ENCODE data around the gene IQCN.
A peak's percentile ranks its signal among the peaks of the same experiment; 100 is the strongest.
"Not testable (repeated sequence)": the region's sequence is repeated elsewhere in the genome, so short reads cannot be mapped to it uniquely, and the experiment has no call there.

Gene IQCN

GRCh38 chr19:18230941-18231734, 43.1 kb downstream of the IQCN start:
- DNase-seq: no peak

- DNase-seq: no peak
Measured at GRCh38 chr19:18229915-18230314, 44.3 kb downstream of the IQCN start.

DNA sequence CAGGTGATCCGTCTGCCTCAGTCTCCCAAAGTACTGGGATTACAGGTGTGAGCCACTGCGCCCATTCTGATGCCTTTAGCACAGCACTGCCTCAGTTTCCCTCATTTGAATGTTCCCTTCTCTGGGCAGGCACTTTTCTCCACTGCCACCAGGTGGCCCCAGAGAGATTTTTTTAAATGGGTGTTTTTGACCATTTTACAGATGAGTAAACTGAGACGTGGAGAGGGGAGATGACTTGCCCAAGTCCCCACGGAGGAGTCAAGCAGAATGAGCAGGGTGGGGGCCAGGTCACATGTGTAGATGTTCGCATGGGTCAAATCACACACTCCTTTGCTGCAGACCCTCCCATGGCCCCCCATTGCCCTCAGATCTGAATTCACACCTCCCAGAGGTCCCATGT, 44.8 kb downstream of the IQCN start:
- DNase-seq: no peak

DNA sequence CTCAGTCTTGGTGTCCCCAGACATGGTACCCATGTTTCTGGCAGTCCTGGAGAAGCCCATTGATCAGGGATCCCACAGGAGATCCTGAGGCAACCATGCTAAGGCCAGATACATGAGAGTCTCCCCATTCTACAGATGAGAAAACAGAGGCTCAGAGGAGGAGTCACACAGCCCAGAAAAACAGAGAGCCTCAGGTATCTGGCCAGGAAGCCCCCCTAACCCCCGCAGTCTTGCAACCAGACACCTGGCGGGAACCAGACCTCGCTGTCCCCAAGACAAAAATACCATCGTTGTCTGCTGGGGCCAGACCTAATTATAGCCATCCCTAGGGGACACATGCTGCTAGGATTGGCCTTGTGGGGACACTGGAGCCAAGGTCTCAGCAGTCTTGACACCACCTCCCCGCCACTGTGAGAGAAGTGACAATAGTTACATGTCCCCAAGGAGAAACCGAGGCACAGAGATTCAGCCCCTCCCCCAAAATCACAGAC, 46.4 kb downstream of the IQCN start:
- DNase-seq: no peak

GRCh38 chr19:18226956-18227780, 47.1 kb downstream of the IQCN start:
- DNase-seq: no peak

DNA sequence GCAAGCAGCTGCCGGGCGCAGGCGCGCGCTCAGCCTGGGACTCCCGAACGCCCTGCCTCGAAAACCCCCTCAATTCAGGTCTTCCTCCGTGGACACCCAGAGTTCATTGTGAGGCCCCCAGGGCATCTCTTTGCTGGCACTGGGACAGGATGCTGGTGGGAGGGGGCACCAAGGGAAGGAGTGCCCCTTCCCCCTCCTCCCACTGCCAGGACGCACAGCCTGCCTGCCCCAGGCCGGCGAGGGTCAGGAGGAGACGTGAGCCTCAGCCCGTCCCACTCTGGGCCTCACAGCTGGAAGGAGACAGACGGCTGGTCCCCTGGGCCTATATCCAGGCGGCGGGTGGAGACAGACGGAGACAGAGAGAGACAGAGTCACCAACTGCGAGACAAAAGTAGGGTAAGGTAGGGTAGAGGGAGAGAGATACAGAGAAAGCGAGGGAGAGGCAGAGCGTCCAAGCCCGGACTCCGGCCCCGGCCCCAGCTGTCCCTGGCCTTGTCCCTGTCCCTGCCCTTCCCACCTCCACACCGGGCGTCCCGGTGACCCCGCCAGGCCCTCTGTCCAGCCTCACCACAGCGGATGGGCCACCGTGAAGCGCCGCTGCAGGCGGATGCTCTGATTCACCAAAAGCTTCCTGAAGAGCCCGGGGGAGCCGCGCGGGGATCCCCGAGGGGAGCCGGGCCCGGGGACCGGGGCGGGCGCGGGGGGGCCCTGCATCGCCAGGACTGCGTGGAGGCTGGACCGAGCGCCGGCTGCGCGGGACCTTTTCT, 48.4 kb downstream of the IQCN start, which contains the start of gene PDE4C:
Gene PDE4C (minus strand): TSS at position 737 of the 767 bp plus-strand sequence. CDS start 23 bp downstream, at position 714.
- DNase-seq: no peak

DNA sequence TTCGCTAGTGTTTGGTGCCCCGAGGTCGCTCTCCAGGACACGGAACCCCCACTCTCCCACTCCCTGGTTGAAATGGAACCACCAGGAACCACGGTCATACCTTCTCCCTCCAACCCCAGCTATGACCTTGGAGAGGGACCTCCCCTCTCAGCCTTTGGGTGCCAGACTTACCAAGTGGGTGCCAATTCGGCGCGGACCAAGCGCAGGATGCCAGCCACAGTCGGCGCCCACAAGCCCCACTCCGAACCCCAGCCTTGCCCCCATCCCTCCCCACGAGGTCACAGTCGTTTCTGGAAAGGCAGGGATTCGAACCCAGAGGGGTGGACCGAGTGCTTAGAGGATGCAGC, 48.9 kb downstream of the IQCN start:
- DNase-seq: no peak

DNA sequence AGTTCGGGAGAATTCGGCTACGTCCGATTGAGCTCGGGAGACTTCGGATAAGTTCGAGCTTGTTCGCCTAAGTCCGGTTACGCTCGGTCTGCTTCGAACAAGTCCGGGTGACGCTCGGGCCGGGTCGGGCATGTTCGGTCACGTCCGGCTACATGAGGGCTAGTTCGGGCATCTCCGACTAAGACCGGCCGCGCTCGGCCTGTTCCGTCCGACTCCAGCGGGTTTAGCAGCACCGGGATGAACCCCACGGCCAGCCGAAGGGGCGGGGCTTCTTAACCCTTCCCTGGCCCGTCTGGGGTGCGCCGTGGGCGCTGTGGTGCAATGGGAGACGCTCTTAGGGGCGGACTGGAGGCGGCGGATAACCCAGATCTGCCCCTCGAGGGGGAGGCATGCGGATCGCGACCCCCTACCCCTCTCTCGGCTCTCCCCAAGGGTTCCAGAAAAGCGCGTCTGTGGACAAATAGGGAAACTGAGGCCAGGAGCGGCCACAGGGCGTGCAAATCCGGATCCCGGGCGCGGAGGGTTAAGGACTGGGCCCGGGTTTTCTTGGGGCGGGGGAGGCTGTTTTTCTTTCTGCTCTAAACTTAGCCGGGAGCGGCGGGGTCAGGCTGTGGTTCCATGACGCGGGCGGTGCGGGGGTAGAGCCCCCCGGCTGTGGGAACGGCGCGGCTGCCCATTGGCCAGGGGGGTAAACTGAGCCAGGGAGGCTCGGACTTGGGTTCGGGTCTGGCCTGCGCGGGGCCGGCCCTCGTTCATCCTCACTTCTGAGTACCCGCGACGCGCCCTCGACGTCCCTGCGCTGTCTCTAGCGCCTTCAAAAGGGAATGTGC, 49.5 kb downstream of the IQCN start:
- peak; percentile 47 for DNase-seq

DNA sequence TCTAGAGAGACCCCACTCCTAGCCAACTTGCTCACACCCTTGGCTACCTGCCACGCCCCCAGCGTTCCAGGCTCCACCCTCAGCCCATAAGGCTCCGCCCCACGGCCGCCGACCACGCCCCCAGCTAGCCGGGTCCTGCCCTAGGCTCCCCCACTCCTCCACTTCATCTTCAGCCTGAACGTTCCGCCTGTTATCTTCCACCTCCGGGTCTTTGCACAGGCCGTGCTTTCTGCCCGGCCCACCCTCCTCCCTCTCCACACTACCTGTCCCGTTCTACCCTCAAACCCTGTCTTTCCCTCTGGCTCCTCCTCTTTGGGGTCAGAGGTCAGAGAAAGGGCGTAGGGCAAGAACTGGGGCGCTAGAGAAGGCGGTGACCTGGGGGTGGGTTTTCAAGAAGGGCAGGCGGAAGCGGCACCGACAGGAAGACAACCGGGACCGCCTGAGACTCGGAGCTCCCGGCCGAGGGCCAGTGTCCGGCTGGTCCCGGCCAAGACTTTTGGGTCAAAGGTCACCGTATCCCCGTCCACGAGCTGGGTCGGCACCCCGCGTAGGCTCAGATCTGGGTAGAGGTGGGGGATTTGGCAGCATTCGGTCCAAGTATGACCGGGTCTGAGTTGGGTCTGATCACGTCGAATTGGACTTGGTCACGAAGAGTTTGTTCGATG, 50.3 kb downstream of the IQCN start:
- no peak for DNase-seq

GRCh38 chr19:18221815-18222725, 52.2 kb downstream of the IQCN start:
- DNase-seq: no peak

- DNase-seq: no peak
Measured at GRCh38 chr19:18220632-18221275, 53.5 kb downstream of the IQCN start.

DNA sequence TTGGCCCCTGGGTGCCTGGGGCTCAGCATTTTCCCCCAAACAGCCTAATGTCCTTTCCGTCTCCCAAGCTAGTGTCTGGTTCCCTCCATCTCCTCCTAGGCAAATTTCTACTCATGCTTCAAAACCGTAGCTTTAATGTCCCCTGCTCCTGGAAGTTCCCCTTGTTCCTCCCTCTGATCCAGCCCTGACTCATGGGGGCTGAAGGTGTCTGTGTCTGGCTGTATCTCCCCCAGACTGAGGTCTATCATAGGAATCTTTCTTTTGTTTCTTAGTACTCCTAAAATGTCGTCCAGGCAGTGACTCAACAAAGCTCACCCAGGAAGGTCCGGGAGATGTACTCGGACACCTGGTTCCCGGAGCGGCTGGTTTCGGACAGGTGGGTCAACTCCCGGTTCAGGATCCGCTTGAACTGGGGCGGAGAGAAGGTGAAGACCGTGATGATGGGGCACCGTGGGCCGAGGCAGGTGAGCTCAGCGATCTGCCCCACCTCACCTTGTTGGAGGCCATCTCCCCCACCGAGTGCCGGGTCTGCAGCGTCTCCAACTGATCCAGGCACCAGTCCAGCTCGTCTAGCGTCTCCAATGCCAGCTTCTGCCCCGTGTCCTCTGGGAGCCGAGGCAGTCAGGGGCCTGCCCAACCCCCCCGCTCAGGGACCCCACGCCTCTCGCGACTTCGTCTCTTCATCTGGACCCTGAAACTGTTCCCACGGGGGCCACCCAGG, 54.2 kb downstream of the IQCN start:
- no peak for DNase-seq

GRCh38 chr19:18218600-18218999, 55.7 kb downstream of the IQCN start:
- no peak for DNase-seq

DNA sequence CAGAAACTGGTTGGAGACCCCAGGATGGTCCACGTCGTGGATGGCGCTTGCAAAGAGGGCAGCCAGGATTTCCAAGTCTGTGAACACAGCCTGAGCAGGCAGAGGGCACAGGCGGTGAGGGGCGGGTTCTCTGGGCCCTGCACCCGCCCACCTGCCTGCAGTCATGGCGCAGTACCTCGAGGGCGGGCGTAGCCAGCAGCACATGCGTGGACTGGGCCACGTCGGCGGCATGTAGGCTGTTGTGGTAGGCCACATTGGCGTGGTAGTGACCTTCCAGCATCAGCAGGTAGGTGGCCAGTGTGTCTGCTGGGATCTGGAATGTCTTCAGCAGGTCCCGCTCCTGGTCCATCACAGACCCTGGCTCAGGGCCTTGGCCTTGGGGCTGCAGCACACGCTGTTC, 56.1 kb downstream of the IQCN start:
- DNase-seq: no peak

DNA sequence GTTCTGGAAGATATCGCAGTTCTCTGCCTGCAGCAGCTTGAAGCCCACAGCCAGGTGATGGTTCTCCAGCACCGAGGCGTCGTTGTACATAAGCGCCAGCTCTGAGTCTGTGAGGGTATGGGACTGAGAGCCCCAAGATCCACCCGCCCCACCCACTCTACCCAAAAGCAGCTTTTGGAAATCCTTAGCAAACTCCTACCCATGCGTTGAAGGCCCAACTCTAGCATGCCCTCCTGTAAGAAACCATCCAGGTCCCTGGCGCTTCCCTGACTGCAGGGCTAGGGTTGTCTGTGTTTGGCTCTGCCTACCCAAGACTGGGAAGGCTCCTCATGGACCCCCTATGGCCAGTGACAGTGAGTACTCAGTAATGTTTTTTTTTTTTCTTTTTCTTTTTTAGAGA, 57.5 kb downstream of the IQCN start:
- DNase-seq: no peak

DNA sequence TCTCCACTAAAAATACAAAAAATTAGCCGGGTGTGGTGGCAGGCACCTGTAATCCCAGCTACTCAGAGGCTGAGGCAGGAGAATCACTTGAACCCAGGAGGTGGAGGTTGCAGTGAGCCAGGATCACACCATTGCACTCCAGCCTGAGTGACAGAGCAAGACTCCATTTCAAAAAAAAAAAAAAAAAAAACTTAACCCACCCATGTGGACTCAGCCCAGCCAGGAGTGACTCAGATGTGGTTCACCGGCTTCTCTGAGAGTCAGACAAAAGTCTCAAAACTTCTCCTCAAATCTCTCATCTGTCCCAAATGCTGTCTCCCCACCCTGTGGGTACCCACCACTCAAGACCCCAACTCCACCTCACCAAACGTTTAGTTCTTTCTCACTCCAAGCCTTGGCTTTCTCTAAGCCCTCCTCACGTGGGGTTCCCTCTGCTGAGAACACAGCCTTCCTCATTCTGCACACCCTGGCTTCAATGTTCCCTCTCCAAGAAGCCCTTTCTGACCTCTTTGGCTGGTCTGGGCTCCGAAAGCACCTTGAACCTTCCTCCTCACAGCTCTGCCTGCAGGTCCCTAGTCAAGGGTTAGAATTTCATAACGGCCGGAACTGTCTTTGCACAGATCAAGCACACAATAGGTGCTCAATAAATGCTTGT, 59.3 kb downstream of the IQCN start:
- no peak for DNase-seq

DNA sequence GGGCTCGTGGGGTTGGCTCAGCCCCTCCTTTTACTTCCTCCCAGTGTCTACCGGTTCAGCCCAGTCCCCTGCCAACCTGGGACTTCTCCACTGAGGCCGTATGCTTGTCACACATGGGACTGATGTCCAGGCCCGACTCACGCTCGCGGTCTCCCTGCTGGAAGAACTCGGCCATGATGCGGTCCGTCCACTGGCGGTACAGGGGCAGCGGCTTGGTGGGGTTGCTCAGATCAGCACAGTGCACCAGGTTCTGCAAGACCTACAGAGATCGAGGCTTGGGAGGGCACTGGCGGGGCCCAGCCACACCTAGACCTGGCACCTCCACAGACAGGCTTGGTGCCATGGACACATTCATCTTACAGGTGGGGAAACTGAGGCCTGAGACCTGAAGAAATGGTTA, 62.6 kb downstream of the IQCN start:
- DNase-seq: no peak

DNA sequence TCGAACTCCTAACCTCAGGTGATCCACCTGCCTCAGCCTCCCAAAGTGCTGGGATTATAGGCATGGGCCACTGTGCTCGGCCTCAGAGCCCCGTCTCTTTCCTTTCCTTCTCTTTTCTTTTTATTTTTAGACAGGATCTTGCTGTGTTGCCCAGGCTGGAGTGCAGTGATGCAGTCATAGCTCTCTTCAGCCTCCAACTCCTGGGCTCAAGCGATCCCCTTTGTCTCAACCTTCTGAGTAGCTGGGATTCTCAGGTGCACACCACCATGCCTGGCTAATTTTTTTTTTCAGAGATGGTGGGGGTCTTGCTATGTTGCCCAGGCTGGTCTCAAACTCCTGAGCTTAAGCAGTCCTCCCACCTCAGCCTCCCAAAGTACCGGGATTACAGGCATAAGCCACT, 64.3 kb downstream of the IQCN start:
- DNase-seq: not testable (repeated sequence)
